MG63 (cell line): ENCODE measurements around the gene DNAH5. TPM values are rescaled to one million over a fixed set of nuclear protein-coding genes. Genes with fewer than 3 reads are reported as not detected.
A peak's percentile ranks its signal among the peaks of the same experiment; 100 is the strongest.

Experiments used
- DNase-seq: peaks from one replicate; pipeline ENCODE4 v3.0.0-alpha.2; 2020
- H3K27me3 ChIP-seq: fragments of 250-450 bp; sonication (Bioruptor Pico); 2 replicates; pipeline ENCODE4 v1.5.1; 2020; ENCODE audit warnings: mild to moderate bottlenecking, moderate library complexity
- H3K36me3 ChIP-seq: fragments of 250-450 bp; sonication (Bioruptor Pico); 2 replicates; pipeline ENCODE4 v1.5.1; 2020; ENCODE audit warnings: mild to moderate bottlenecking, moderate library complexity
- H3K4me3 ChIP-seq: fragments of 250-450 bp; sonication (Bioruptor Pico); 2 replicates; pipeline ENCODE4 v1.5.1; 2020; ENCODE audit warnings: mild to moderate bottlenecking, moderate library complexity
- H3K9me3 ChIP-seq: fragments of 250-450 bp; sonication (Bioruptor Pico); 2 replicates; pipeline ENCODE4 v1.5.1; 2020; ENCODE audit warnings: mild to moderate bottlenecking, moderate library complexity
- total RNA-seq: library from RNA; depleted of rRNA; stranded (reverse); fragments of >200 nt; shearing (Covaris generic); gene quantifications from 2 replicates; pipeline ENCODE4 v1.2.3, GENCODE V29; 2014; ENCODE audit warnings: low replicate concordance

The DNAH5 gene
- total RNA-seq, 1 experiment from 2014 or later = 1.6 TPM

DNA sequence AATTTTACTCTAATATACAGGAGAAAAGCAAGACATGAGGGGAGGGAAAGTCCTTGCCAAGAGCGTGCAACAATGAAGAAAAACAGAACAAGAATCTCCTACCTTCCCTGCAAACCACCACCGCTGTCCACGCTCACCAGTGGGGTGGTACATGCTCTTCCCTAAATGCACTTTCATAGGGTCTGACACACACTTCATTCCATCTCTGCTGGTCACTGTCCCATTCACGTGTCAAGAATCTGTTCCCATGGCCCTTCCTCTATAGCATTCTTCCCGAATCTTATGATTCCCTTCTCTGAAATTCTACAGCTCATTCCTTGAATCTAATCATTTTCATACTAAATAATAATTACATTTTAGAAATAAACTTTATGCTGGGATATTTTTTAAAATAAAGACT, 11.4 kb upstream of the DNAH5 start:
- Histone ChIP-seq H3K27me3 (no peaks in the 10 kb centered on the region), H3K36me3 (no peaks in the 10 kb centered on the region), H3K9me3 (no peaks in the 10 kb centered on the region), H3K4me3 (no peak overlapping the region)
- DNase-seq = no peak

- no peak overlapping the region for H3K4me3 ChIP-seq
- no peaks in the 10 kb centered on the region for H3K36me3 ChIP-seq
- peak; percentile 97 for DNase-seq
- no peaks in the 10 kb centered on the region for H3K27me3 ChIP-seq
- no peaks in the 10 kb centered on the region for H3K9me3 ChIP-seq
These were observed 1.6 kb upstream of the DNAH5 start for GRCh38 chr5:13946111-13946510.

DNA sequence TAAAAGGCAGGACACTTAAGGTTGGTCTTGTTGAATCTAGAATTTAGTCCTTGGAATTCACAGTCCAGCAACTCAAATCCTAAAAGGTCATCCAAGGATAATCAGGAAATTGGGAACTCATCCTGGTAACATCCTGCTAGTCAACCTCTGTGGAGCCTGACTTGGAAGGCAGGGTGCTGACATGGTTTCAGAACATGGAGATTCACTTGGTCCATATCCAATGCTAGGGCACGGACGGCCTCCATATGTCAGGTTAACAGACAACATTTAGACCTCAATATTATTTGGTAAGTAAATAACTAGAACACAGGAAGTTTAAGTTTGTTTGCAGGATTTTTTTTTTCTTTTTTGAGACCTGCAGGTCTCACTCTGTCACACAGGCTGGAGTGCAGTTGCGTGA, 783 bp upstream of the DNAH5 start:
- DNase-seq = peak; percentile 56
- Histone ChIP-seq H3K9me3 (peaks cover 3% of the 10 kb centered on the region; the same call in 1 of the 2 replicates), H3K4me3 (no peak overlapping the region), H3K27me3 (no peaks in the 10 kb centered on the region), H3K36me3 (no peaks in the 10 kb centered on the region)

DNA sequence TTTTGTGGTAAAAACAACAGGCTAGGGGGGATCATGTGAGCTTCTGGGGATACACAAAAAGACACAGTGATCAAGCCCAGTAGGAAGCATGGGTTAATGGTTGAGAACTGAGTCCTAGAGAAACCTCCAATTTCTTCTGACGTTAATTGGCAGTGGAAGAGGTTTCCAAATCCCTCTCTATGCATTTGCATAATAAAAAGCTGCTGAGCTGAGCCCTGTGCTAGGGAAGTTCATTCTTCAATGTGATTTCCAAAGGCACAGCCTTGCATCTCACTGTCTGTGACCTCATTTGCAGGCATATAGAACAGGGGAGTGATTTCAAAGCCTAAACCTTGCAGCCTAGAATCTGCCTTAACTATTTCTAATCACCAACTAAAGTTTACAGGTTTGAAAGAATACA, 812 bp downstream of the DNAH5 start:
- no peak overlapping the region for H3K4me3 ChIP-seq
- no peaks in the 10 kb centered on the region for H3K27me3 ChIP-seq
- no peaks in the 10 kb centered on the region for H3K36me3 ChIP-seq
- no peak for DNase-seq
- H3K9me3 ChIP-seq = peaks cover 3% of the 10 kb centered on the region; the same call in 1 of the 2 replicates

- Histone ChIP-seq H3K36me3 (no peaks in the 10 kb centered on the region), H3K9me3 (peaks cover 3% of the 10 kb centered on the region; the same call in 1 of the 2 replicates), H3K27me3 (no peaks in the 10 kb centered on the region), H3K4me3 (no peak overlapping the region)
- no peak for DNase-seq
These were observed 3.0 kb downstream of the DNAH5 start for GRCh38 chr5:13941468-13941867.

DNA sequence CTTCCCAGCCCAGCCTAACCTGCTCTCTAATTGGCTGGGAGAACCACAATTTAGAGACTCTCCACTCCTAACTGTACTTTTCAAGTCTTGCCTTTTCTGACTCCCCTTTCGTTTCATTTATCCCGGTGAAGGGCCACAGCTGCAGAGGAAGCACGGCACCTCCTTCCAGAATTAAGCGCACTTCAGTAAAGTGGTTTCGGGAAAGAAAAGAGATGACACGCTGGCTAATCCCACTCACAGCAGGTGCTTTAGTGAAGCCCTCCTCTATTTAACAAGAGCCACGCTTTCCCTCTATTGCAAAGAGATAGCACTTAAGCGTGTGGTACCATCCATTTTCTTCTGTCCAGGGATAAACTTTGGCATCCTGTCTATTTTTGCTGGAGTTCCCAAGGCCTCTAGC, 4.8 kb downstream of the DNAH5 start:
- Histone ChIP-seq H3K9me3 (peaks cover 3% of the 10 kb centered on the region; the same call in 1 of the 2 replicates), H3K27me3 (no peaks in the 10 kb centered on the region), H3K4me3 (no peak overlapping the region), H3K36me3 (no peaks in the 10 kb centered on the region)
- no peak for DNase-seq

DNA sequence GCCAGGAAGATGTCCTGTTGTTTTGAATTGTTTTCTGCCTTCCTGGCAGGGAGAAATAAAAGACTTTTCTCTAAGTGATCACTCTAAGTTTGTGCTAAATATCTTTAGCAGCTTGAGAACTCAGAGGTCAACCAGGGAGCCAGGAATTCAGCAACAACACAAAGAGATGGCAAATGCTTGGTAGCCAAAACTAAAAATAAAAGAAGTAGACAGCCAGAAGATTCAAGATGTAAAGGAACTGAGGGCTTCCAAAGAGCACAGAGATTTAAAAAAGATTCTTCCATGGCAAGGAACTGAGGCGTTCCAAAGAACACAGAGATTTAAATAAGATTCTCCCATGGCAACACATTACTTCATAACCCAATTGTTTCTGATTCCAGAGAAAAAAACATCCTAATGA, 9.6 kb downstream of the DNAH5 start:
- no peak for DNase-seq
- Histone ChIP-seq H3K36me3 (no peaks in the 10 kb centered on the region), H3K4me3 (no peak overlapping the region), H3K9me3 (no peaks in the 10 kb centered on the region; the same call in 1 of the 2 replicates), H3K27me3 (no peaks in the 10 kb centered on the region)

DNA sequence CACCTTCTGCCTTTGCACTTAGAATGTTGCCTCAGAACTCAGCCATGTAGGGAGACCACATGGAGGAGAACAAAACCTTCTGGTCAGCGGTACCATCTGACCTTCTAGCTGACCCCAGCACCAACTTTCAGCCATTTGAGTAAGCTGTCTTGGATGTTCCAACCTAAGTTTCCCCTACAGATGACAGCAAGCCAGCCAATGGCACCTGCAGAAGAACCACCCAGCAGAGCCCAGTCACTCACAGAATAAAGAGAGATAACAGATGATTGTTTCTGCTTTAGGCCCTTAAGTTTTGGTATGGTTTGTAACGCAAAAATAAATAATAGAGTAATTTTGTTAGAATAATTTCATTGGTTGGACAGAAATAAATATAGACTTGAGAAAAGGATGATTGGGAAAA, 10.4 kb downstream of the DNAH5 start:
- H3K27me3 ChIP-seq = no peaks in the 10 kb centered on the region
- no peaks in the 10 kb centered on the region; the same call in 1 of the 2 replicates for H3K9me3 ChIP-seq
- no peak overlapping the region for H3K4me3 ChIP-seq
- no peak for DNase-seq
- H3K36me3 ChIP-seq = no peaks in the 10 kb centered on the region

- DNase-seq = no peak
- Histone ChIP-seq H3K9me3 (no peaks in the 10 kb centered on the region; the same call in 1 of the 2 replicates), H3K36me3 (no peaks in the 10 kb centered on the region), H3K4me3 (no peak overlapping the region), H3K27me3 (no peaks in the 10 kb centered on the region)
These were observed 11.9 kb downstream of the DNAH5 start for GRCh38 chr5:13932561-13932960.

DNA sequence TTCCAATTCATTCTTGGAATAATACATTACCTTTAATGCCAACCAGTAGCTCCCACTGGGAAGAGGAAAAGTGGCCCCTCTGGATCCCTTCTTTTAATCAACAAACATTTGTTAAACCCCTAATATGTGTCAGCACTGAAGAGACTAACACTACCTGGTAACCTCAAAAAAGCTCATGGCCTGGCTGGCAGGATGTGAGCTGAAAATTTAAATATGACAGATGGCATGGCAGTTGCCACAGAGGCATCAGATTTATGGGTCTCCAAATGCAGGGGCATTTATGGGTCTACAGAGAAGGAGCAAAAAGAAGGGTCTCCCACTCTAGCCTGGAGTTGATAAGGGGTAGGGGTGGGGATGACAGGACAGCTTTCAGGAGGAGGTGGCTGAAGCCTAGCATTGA, 12.5 kb downstream of the DNAH5 start:
- no peak overlapping the region for H3K4me3 ChIP-seq
- DNase-seq = no peak
- H3K9me3 ChIP-seq = no peaks in the 10 kb centered on the region; the same call in 1 of the 2 replicates
- no peaks in the 10 kb centered on the region for H3K36me3 ChIP-seq
- H3K27me3 ChIP-seq = no peaks in the 10 kb centered on the region

DNA sequence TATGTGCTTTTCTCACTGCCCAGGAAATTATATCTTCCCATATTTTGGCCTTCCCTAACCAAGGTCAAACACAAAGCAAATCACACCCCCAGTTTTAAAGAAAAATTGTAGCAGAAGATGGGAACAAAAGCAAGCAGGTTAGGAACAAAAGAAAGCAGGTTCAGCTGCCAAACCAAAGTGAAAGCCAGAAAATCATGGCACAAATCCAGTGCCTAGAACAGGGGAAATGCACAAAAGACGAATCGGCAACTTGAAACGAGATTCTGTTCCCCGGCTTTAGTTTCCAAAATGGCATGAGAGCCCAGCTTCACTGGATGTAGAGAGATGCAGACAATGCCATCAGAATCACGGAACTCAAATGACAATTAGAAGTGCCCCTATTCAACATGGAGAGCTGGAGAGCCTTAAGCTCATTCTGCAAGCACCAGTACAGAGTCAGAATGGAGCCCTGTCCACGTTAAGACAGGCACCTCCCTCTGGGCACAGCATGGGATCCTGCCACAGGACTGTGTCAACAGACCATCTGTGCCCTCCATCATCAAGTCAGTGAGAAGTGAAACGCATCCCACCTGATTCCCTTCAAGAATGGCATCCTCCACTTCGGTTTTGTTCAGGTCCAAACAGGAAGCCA, 13.8 kb downstream of the DNAH5 start:
- no peaks in the 10 kb centered on the region for H3K36me3 ChIP-seq
- H3K4me3 ChIP-seq = no peak overlapping the region
- H3K9me3 ChIP-seq = no peaks in the 10 kb centered on the region; the same call in 1 of the 2 replicates
- no peak for DNase-seq
- H3K27me3 ChIP-seq = no peaks in the 10 kb centered on the region

DNA sequence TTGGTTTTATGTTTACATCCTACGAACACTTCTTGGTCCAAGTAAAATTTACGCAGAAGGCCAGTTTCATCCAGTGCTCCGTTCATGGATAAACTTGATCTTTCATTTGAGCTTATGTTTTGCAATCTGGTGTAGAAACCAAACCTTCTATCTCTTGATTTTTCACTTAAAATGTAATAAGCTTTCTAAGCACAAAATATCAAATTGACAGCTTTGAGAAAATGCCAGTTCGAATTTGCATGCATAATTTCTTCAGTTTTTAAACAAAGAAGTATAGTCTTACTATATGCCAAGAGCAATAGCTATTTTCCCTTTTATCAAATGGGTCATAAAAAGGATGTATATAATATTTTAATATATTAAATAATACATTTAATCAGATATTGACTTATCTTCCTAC, 17.8 kb downstream of the DNAH5 start:
- Histone ChIP-seq H3K9me3 (no peaks in the 10 kb centered on the region), H3K4me3 (no peak overlapping the region), H3K27me3 (no peaks in the 10 kb centered on the region), H3K36me3 (no peaks in the 10 kb centered on the region; the same call in 1 of the 2 replicates)
- no peak for DNase-seq

GRCh38 chr5:13921578-13921977, 22.9 kb downstream of the DNAH5 start:
- Histone ChIP-seq H3K4me3 (no peak overlapping the region), H3K9me3 (no peaks in the 10 kb centered on the region), H3K36me3 (peaks cover 3% of the 10 kb centered on the region), H3K27me3 (no peaks in the 10 kb centered on the region)
- peak; percentile 12 for DNase-seq

DNA sequence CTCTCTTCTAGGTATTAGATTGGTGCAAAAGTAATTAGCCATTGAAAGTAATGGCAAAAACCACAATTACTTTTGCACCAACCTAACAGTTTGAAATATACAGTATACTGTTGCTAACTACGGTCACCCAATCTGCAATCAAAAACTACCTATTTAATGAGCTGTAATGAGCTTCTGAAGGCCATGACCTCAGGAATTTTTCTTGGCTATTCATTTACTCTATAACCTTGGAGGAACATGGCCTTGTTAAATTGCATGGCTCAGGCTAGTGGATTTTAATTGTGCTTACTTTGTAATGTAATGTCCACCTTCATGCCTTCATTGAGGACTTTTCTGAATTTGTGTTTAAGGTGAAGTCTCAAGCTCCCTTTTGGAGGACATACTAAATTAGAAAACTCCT, 24.7 kb downstream of the DNAH5 start:
- Histone ChIP-seq H3K36me3 (peaks cover 3% of the 10 kb centered on the region), H3K9me3 (no peaks in the 10 kb centered on the region), H3K4me3 (no peak overlapping the region), H3K27me3 (no peaks in the 10 kb centered on the region)
- DNase-seq = no peak

GRCh38 chr5:13919087-13919486, 25.4 kb downstream of the DNAH5 start:
- H3K9me3 ChIP-seq = no peaks in the 10 kb centered on the region

GRCh38 chr5:13917061-13917460, 27.4 kb downstream of the DNAH5 start:
- H3K36me3 ChIP-seq = peaks cover 3% of the 10 kb centered on the region; the same call in 1 of the 2 replicates
- H3K27me3 ChIP-seq = no peaks in the 10 kb centered on the region
- no peaks in the 10 kb centered on the region for H3K9me3 ChIP-seq
- no peak for DNase-seq
- H3K4me3 ChIP-seq = no peak overlapping the region

More at GRCh38 chr5:13919087-13919486, 25.4 kb downstream of the DNAH5 start:
- H3K4me3 ChIP-seq = no peak overlapping the region
- DNase-seq = no peak
- no peaks in the 10 kb centered on the region for H3K27me3 ChIP-seq
- H3K36me3 ChIP-seq = peaks cover 3% of the 10 kb centered on the region; the same call in 1 of the 2 replicates

GRCh38 chr5:13913962-13914361, 30.5 kb downstream of the DNAH5 start:
- Histone ChIP-seq H3K27me3 (no peaks in the 10 kb centered on the region), H3K36me3 (no peaks in the 10 kb centered on the region), H3K4me3 (no peak overlapping the region), H3K9me3 (no peaks in the 10 kb centered on the region)
- DNase-seq = no peak

DNA sequence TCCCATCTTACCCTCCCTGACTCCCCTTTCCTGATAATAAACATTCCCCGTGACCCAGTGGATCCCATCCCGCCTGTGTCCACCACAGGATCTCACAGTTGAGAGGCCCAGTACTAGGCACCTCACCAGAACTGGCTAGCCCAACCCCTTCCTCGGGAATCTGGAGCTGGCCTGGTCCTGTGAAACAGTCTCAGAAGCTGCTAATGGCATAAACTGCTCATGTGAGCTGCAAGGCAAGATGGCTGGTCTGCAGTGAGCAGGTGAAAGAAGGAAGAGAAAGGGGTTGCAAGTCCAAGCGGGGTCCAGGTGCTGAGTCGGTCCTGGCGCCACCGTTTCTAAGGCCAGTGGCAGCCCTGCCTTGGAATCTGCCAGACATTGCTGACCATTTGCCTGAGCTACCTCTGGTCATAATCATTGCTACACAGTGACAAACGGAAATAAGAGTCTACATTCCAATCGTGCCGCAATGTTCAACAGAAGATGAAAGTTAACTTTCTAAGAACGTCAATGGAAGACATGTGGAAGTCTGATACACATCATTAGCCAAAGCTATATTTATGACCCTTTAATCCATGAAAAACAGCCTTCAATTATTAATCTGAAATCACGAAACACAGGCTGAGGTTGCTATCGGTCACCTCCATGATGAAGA, 33.7 kb downstream of the DNAH5 start:
- DNase-seq = no peak
- Histone ChIP-seq H3K4me3 (no peak overlapping the region), H3K9me3 (no peaks in the 10 kb centered on the region), H3K27me3 (no peaks in the 10 kb centered on the region), H3K36me3 (no peaks in the 10 kb centered on the region)
